KOPT-K1 (cell line): ENCODE results near the gene AMELY.
"Not testable (repeated sequence)": the region's sequence is repeated elsewhere in the genome, so short reads cannot be mapped to it uniquely, and the experiment has no call there.

Experiments used
- H3K27ac ChIP-seq: fragments of 200-600 bp; sonication (generic); 2 replicates; pipeline ENCODE4 v1.5.1; 2016; ENCODE audit warnings: antibody characterized with exemption, mild to moderate bottlenecking, low read depth, low read length; ENCODE audit not compliant: poor library complexity, severe bottlenecking
- H3K36me3 ChIP-seq: fragments of 200-600 bp; sonication (generic); 2 replicates; pipeline ENCODE4 v1.5.1; 2017; ENCODE audit warnings: antibody characterized with exemption, mild to moderate bottlenecking, low read length, moderate library complexity; ENCODE audit not compliant: insufficient read depth
- H3K9me3 ChIP-seq: fragments of 200-600 bp; sonication (generic); 2 replicates; pipeline ENCODE4 v1.5.1; 2017; ENCODE audit warnings: antibody characterized with exemption, low read length, mild to moderate bottlenecking; ENCODE audit not compliant: insufficient read depth, poor library complexity, severe bottlenecking

The AMELY gene

GRCh38 chrY:6902116-6902515 is 9.4 kb downstream of the AMELY start:
- H3K9me3 ChIP-seq, H3K36me3 ChIP-seq, H3K27ac ChIP-seq: not testable (repeated sequence)

GRCh38 chrY:6895236-6895635 is 16.3 kb downstream of the AMELY start:
- no peaks in the 10 kb centered on the region for H3K9me3 ChIP-seq
- no peaks in the 10 kb centered on the region for H3K36me3 ChIP-seq
- no peak overlapping the region for H3K27ac ChIP-seq

GRCh38 chrY:6894496-6894895 is 17.1 kb downstream of the AMELY start:
- Histone ChIP-seq H3K9me3 (no peaks in the 10 kb centered on the region), H3K36me3 (no peaks in the 10 kb centered on the region), H3K27ac (no peak overlapping the region)

- Histone ChIP-seq H3K27ac (no peak overlapping the region), H3K9me3 (no peaks in the 10 kb centered on the region), H3K36me3 (no peaks in the 10 kb centered on the region)
Observed at GRCh38 chrY:6849384-6849783, 62.2 kb downstream of the AMELY start.

GRCh38 chrY:6842650-6843049 is 68.9 kb downstream of the AMELY start:
- H3K27ac ChIP-seq, H3K9me3 ChIP-seq, H3K36me3 ChIP-seq: not testable (repeated sequence)
